GM12873 (cell line): Measurements from ENCODE around the gene FNDC1.
A peak's percentile ranks its signal among the peaks of the same experiment; 100 is the strongest.

ENCODE experiments used
- TF ChIP-seq, protein P1 (sequence below): IDR thresholded peaks from 2 replicates; pipeline ENCODE4 v1.5.1; 2012; ENCODE audit warnings: low read depth, mild to moderate bottlenecking, moderate library complexity, low read length, control low read depth; ENCODE audit not compliant: insufficient read depth; ENCODE audit errors: missing control alignments

FNDC1 gene

DNA sequence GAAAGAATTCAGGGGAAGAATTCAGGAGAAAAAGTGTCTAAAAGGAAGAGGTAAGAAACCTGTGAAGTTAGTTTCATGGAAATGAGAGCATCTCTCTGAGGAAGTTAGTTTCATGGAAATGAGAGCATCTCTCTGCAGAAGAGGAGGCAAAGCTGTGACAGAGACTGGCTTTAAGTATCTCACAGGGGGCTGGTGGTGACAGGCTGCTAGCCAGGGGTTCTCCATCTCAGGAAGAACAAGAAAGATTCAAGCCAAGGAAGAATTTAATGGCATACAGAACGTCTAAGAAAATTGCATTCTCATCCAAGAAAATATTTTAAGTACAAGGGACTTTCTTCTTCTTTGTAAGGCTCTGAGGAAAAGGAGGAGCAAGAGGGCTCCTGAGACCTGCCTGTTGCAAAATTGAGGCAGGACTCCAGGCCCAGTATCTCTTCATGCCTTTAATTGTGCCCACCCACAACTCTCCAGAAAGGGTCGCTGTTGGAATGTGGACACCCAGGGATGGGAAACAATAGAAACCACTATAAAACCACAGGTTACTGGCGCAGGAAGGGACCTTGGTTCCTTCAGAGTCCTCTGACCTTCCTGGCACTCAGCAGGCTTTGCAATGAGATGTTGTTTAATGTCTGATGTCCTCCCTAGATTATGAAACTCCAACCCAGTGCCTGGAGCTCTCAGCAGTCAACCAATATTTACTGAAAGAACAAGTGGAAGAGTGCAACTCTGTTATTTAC lies 136.8 kb downstream of the FNDC1 start:
- TF ChIP-seq, protein P1, sequence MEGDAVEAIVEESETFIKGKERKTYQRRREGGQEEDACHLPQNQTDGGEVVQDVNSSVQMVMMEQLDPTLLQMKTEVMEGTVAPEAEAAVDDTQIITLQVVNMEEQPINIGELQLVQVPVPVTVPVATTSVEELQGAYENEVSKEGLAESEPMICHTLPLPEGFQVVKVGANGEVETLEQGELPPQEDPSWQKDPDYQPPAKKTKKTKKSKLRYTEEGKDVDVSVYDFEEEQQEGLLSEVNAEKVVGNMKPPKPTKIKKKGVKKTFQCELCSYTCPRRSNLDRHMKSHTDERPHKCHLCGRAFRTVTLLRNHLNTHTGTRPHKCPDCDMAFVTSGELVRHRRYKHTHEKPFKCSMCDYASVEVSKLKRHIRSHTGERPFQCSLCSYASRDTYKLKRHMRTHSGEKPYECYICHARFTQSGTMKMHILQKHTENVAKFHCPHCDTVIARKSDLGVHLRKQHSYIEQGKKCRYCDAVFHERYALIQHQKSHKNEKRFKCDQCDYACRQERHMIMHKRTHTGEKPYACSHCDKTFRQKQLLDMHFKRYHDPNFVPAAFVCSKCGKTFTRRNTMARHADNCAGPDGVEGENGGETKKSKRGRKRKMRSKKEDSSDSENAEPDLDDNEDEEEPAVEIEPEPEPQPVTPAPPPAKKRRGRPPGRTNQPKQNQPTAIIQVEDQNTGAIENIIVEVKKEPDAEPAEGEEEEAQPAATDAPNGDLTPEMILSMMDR = no peak

DNA sequence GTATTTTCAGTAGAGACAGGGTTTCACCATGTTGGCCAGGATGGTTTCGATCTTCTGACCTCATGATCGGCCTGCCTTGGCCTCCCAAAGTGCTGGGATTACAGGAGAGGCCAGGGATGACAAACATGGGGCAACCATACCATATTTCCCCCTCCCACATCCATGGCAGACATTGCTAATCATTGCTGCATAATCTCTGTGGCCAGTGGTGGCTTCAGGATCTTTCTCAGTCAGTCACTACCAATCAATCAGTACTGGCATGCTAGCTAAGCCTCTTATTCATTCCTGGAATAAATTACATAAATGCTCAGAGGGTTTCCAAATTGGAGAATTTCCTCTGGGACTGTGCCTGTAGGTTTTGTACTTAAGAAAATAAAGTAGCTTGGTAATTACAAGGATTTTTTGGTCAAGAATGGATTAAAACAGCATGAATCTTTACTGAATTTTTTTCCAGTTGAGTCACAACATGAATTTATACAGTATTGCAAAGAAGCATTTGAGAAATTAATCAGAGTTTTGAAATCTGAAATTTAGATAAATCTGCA lies 138.1 kb downstream of the FNDC1 start:
- TF ChIP-seq, protein P1 = no peak

GRCh38 chr6:159308198-159308597 lies 139.0 kb downstream of the FNDC1 start:
- TF ChIP-seq, protein P1 = no peak

GRCh38 chr6:159309723-159310122 lies 140.5 kb downstream of the FNDC1 start:
- TF ChIP-seq, protein P1 = no peak

GRCh38 chr6:159311618-159312017 lies 142.4 kb downstream of the FNDC1 start:
- TF ChIP-seq, protein P1 = peak; percentile 41

DNA sequence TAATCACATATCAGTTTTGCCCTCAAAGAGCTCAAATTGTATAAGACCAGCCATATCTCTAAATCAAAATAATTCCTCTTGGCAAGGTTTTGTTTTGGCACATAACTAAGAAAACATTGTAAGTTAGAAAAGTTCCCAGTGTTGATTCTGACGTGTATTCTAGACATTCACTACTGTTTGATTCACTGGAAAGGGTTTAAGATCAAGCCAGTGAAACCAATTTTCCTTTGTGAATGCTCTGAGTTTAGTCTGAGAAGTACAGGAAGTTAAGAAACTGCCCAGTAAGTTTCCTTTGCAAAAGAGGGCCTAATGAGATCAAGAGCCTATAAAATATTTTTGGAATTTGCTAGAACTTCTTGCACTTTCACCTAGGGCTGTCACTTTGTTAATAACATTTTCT lies 143.0 kb downstream of the FNDC1 start:
- TF ChIP-seq, protein P1 = no peak

DNA sequence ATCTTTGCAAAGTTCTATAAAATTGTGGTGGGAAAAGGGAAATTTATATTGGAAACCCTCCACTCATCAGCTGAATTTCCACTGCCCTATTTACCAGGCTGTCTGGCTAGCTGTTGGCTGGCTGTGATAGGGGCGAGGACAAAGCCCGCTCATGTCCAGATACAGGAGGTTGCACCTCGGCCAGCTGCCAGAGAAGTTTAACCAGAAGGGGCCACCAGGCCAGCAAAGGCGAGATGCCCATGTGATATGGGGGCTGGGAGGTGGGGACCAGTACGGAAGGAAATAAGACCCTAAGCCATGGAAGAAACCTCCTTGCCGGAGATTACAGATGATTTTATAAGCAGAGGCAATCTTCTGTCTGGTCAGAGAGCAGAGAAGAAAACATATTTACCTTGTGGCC lies 143.8 kb downstream of the FNDC1 start:
- TF ChIP-seq, protein P1 = no peak
